SK-N-SH (cell line): ENCODE results near the gene SPAAR. TPM values are rescaled to one million over a fixed set of nuclear protein-coding genes. Genes with fewer than 3 reads are reported as not detected.
"Not testable (repeated sequence)": the region's sequence is repeated elsewhere in the genome, so short reads cannot be mapped to it uniquely, and the experiment has no call there.

ENCODE experiments used
- CTCF ChIA-PET: fragments of 300-600, 350-600 bp; formaldehyde crosslinking; extraction: SDS; loops from one replicate; lab custom pipeline; 2021; lab: Yijun Ruan, JAX
- POLR2A ChIA-PET: fragments of 350-600 bp; sonication (Branson Sonifier 250); formaldehyde crosslinking; extraction: SDS; loops from one replicate; lab custom pipeline; 2020; ENCODE audit warnings: antibody characterized with exemption, inconsistent platforms; lab: Yijun Ruan, JAX
- DNase-seq: peaks from one replicate; pipeline ENCODE4 v3.0.0; 2012
- H2AFZ ChIP-seq: fragments of 200-600 bp; sonication (generic); 2 replicates; pipeline ENCODE4 v1.8.1; 2016; ENCODE audit warnings: antibody characterized with exemption, mild to moderate bottlenecking, low read depth
- H3F3A ChIP-seq: fragments of 200-600 bp; sonication (generic); replicated peaks from 2 replicates; pipeline ENCODE3; 2016; ENCODE audit warnings: antibody characterized with exemption, mild to moderate bottlenecking; ENCODE audit not compliant: insufficient read depth
- H3K27ac ChIP-seq, 2 experiments: fragments of 200-500 bp in 1 of 2; fragments of 200-600 bp in 1 of 2; sonication (Bioruptor generic) in 1 of 2; sonication (generic), shearing (Covaris generic) in 1 of 2; 2 replicates each; pipeline versions ENCODE4 v1.5.1 to v1.6.1; 2014 to 2016; ENCODE audit warnings: low read depth in 2 of 2, inconsistent platforms in 1 of 2, low read length in 1 of 2, mild to moderate bottlenecking in 1 of 2, mixed read lengths in 1 of 2
- H3K27me3 ChIP-seq: fragments of 200-600 bp; sonication (generic), shearing (Covaris generic); 2 replicates; pipeline ENCODE4 v1.6.1; 2016; ENCODE audit warnings: mixed run types; ENCODE audit not compliant: insufficient read depth
- H3K36me3 ChIP-seq, 2 experiments: fragments of 200-500 bp in 1 of 2; fragments of 200-600 bp in 1 of 2; sonication (Bioruptor generic) in 1 of 2; sonication (generic) in 1 of 2; replicated peaks in 1 of 2; 2 replicates each; pipeline versions ENCODE3 to v1.5.1; 2014 to 2016; ENCODE audit warnings: low read length in 1 of 2, mild to moderate bottlenecking in 1 of 2; ENCODE audit not compliant: insufficient read depth in 2 of 2, control insufficient read depth in 1 of 2
- H3K4me1 ChIP-seq, 2 experiments: fragments of 200-500 bp in 1 of 2; fragments of 200-600 bp in 1 of 2; sonication (Bioruptor generic) in 1 of 2; sonication (generic), shearing (Covaris generic) in 1 of 2; 2 replicates each; pipeline versions ENCODE4 v1.5.1 to v1.6.1; 2014 to 2016; ENCODE audit warnings: low read depth in 1 of 2, low read length in 1 of 2, mixed run types in 1 of 2; ENCODE audit not compliant: insufficient read depth in 2 of 2, control insufficient read depth in 1 of 2
- H3K4me2 ChIP-seq: fragments of 200-600 bp; sonication (generic), shearing (Covaris generic); 2 replicates; pipeline ENCODE4 v1.6.1; 2017; ENCODE audit warnings: mixed run types
- H3K4me3 ChIP-seq, 2 experiments: fragments of 200-500 bp in 1 of 2; fragments of 200-600 bp in 1 of 2; sonication (Bioruptor generic) in 1 of 2; sonication (generic), shearing (Covaris generic) in 1 of 2; 2 replicates each; pipeline versions ENCODE4 v1.5.1 to v1.8.1; 2014 to 2016; ENCODE audit warnings: low read depth in 2 of 2, inconsistent platforms in 1 of 2, low read length in 1 of 2, mild to moderate bottlenecking in 1 of 2, mixed read lengths in 1 of 2, moderate library complexity in 1 of 2
- H3K79me2 ChIP-seq: fragments of 200-600 bp; sonication (generic); 2 replicates; pipeline ENCODE4 v1.8.1; 2017; ENCODE audit warnings: mild to moderate bottlenecking; ENCODE audit not compliant: insufficient read depth
- H3K9ac ChIP-seq: fragments of 200-600 bp; sonication (generic); 2 replicates; pipeline ENCODE4 v1.6.1; 2017; ENCODE audit warnings: mixed run types
- H3K9me2 ChIP-seq: fragments of 200-600 bp; sonication (generic); 2 replicates; pipeline ENCODE4 v1.6.1; 2017; ENCODE audit warnings: mixed run types
- H3K9me3 ChIP-seq: fragments of 200-600 bp; sonication (generic); 2 replicates; pipeline ENCODE4 v1.6.1; 2017; ENCODE audit warnings: mixed run types, mild to moderate bottlenecking, moderate library complexity
- H4K20me1 ChIP-seq: fragments of 200-600 bp; sonication (generic); 2 replicates; pipeline ENCODE4 v1.6.1; 2017; ENCODE audit warnings: mild to moderate bottlenecking, mixed run types; ENCODE audit not compliant: insufficient read depth
- CHD2 ChIP-seq: fragments of 150-350 bp; IDR thresholded peaks from 2 replicates; pipeline ENCODE4 v1.6.1; 2018; ENCODE audit warnings: low read length; ENCODE audit not compliant: partially characterized antibody
- ELF1 ChIP-seq: IDR thresholded peaks from 2 replicates; pipeline ENCODE4 v1.4.0; 2012
- EP300 ChIP-seq, 2 experiments: IDR thresholded peaks; 2 replicates each; pipeline versions ENCODE4 v1.4.0 to v1.6.1; 2012; ENCODE audit warnings: borderline replicate concordance in 1 of 2, low read depth in 1 of 2, low read length in 1 of 2
- EZH2phosphoT487 ChIP-seq: fragments of 200-600 bp; sonication (generic); IDR thresholded peaks from 2 replicates; pipeline ENCODE4 v1.6.1; 2017; ENCODE audit warnings: low read depth, mixed run types, mild to moderate bottlenecking, antibody characterized with exemption, moderate library complexity, borderline replicate concordance
- GABPA ChIP-seq: IDR thresholded peaks from 2 replicates; pipeline ENCODE4 v1.4.0; 2012; ENCODE audit warnings: low read depth, mild to moderate bottlenecking
- GATA2 ChIP-seq: sonication (generic); formaldehyde crosslinking; IDR thresholded peaks from 2 replicates; pipeline ENCODE4 v1.5.0; 2020; ENCODE audit warnings: mild to moderate bottlenecking, missing genetic modification reagents
- MXI1 ChIP-seq: IDR thresholded peaks from 2 replicates; pipeline ENCODE4 v1.6.1; 2012; ENCODE audit warnings: mild to moderate bottlenecking, low read depth, low read length, improper control_type of control experiment
- NFIC ChIP-seq: IDR thresholded peaks from 2 replicates; pipeline ENCODE4 v1.4.0; 2012; ENCODE audit warnings: borderline replicate concordance
- RAD21 ChIP-seq: IDR thresholded peaks from 2 replicates; pipeline ENCODE4 v1.6.1; 2012; ENCODE audit warnings: mild to moderate bottlenecking, low read length
- RFX5 ChIP-seq: IDR thresholded peaks from 2 replicates; pipeline ENCODE4 v1.6.1; 2012; ENCODE audit warnings: mild to moderate bottlenecking, improper control_type of control experiment, low read length
- RXRA ChIP-seq: IDR thresholded peaks from 2 replicates; pipeline ENCODE4 v1.4.0; 2012; ENCODE audit warnings: low read depth, mild to moderate bottlenecking, borderline replicate concordance
- TAF1 ChIP-seq: IDR thresholded peaks from 2 replicates; pipeline ENCODE4 v1.6.1; 2012; ENCODE audit warnings: low read depth, mild to moderate bottlenecking, low read length, moderate library complexity, borderline replicate concordance
- TCF12 ChIP-seq: IDR thresholded peaks from 2 replicates; pipeline ENCODE4 v1.4.0; 2012
- TEAD4 ChIP-seq: IDR thresholded peaks from 2 replicates; pipeline ENCODE4 v1.4.0; 2012; ENCODE audit warnings: mild to moderate bottlenecking, borderline replicate concordance; ENCODE audit not compliant: insufficient read depth
- USF2 ChIP-seq: fragments of 150-350 bp; IDR thresholded peaks from 2 replicates; pipeline ENCODE4 v1.6.1; 2017; ENCODE audit warnings: antibody characterized with exemption, low read length, low read depth, borderline replicate concordance
- WGBS: methylation state at CpG from one replicate; pipeline ENCODE4 v1.1.6; 2017; ENCODE audit warnings: low lambda C conversion rate; 5-methylcytosine and 5-hydroxymethylcytosine counted together
- polyA plus RNA-seq, 3 experiments: library from polyadenylated mRNA; depleted of rRNA; stranded (reverse); fragments of >200 nt; gene quantifications; 2 replicates each; pipeline ENCODE4 v1.2.3, GENCODE V29; 2012

Gene SPAAR
- polyA plus RNA-seq, 1 of the 3 experiments (the other 2 are of a cell fraction), result 0.13 TPM

- H3K4me3 ChIP-seq, result no peak overlapping the region
- TF ChIP-seq GATA2 (CRISPR knock-in tag) (no peak), RXRA (no peak), TCF12 (no peak), USF2 (no peak), EP300 (IDR thresholded peaks at IDR 0.05; ENCODE audit: borderline replicate concordance in 1 of 2, low read depth in 1 of 2, low read length in 1 of 2) (no peak), ELF1 (no peak), CHD2 (no peak), GABPA (no peak)
- H3K9me2 ChIP-seq, result no peaks in the 10 kb centered on the region
- no peak overlapping the region for H3K4me2 ChIP-seq
- H3K79me2 ChIP-seq, result no peaks in the 10 kb centered on the region
- H3K9ac ChIP-seq, result no peak overlapping the region
- no peak for DNase-seq
- H3K4me1 ChIP-seq, result no peaks in the 10 kb centered on the region
- POLR2A ChIA-PET, result no interaction called here
- no peak overlapping the region for H3K27ac ChIP-seq
- H3K9me3 ChIP-seq, result no peaks in the 10 kb centered on the region
- no peaks in the 10 kb centered on the region for H3K36me3 ChIP-seq
- 88% methylated on average over 2 of the region's 2 CpGs for WGBS
- CTCF ChIA-PET, result interaction anchor here (1.2 to 4.3 kb wide), 6 partner anchors 12 to 107 kb away, joined by 4 to 29 read pairs (median 12); no protein-coding TSS in a partner anchor
- no peak overlapping the region for H2AFZ ChIP-seq
- H4K20me1 ChIP-seq, result no peaks in the 10 kb centered on the region
- H3F3A ChIP-seq, result peaks cover 3% of the 10 kb centered on the region
- 0 out of 2 replicates have a peak, but pooled peaks cover 7% of the 10 kb centered on the region for H3K27me3 ChIP-seq
Measured at GRCh38 chr9:35896570-35896969, 12.7 kb upstream of the SPAAR start.

GRCh38 chr9:35897376-35898099 is 11.8 kb upstream of the SPAAR start:
- 76% methylated on average over 7 of the region's 7 CpGs for WGBS
- H3K9me2 ChIP-seq, POLR2A ChIA-PET, H3K4me1 ChIP-seq, H3K4me2 ChIP-seq, DNase-seq, H4K20me1 ChIP-seq, H3K27ac ChIP-seq, H3K4me3 ChIP-seq, H3F3A ChIP-seq, H3K9ac ChIP-seq, H3K36me3 ChIP-seq, H3K9me3 ChIP-seq, H2AFZ ChIP-seq, H3K79me2 ChIP-seq, H3K27me3 ChIP-seq: not testable (repeated sequence)
- CTCF ChIA-PET, result interaction anchor here (1.2 to 4.3 kb wide), 7 partner anchors 11 to 126 kb away, joined by 3 to 29 read pairs (median 5); no protein-coding TSS in a partner anchor

- H3F3A ChIP-seq, result peaks cover 5% of the 10 kb centered on the region
- H2AFZ ChIP-seq, result no peak overlapping the region
- H3K9me2 ChIP-seq, result no peaks in the 10 kb centered on the region
- no peaks in the 10 kb centered on the region for H3K4me1 ChIP-seq
- no peaks in the 10 kb centered on the region for H3K36me3 ChIP-seq
- no peak overlapping the region for H3K4me2 ChIP-seq
- no peak for TF ChIP-seq GATA2 (CRISPR knock-in tag)
- TF ChIP-seq EZH2phosphoT487, result no peak
- TF ChIP-seq TAF1, result no peak
- no peak for TF ChIP-seq RFX5
- no peak for TF ChIP-seq RXRA
- TF ChIP-seq TEAD4, result no peak
- no peak for TF ChIP-seq TCF12
- no peak for TF ChIP-seq MXI1
- no peak for TF ChIP-seq GABPA
- TF ChIP-seq NFIC, result no peak
- TF ChIP-seq RAD21, result no peak
- TF ChIP-seq CHD2, result no peak
- no peaks in the 10 kb centered on the region for H3K27me3 ChIP-seq
- H3K4me3 ChIP-seq, result no peak overlapping the region
- no peaks in the 10 kb centered on the region for H4K20me1 ChIP-seq
- ChIA-PET CTCF (interaction anchor here (0.6 to 2.9 kb wide), 8 partner anchors 13 to 431 kb away, joined by 3 to 19 read pairs (median 4); no protein-coding TSS in a partner anchor), POLR2A (no interaction called here)
- no peaks in the 10 kb centered on the region for H3K79me2 ChIP-seq
- H3K9ac ChIP-seq, result no peak overlapping the region
- DNase-seq, result no peak
- no peak overlapping the region for H3K27ac ChIP-seq
- H3K9me3 ChIP-seq, result no peaks in the 10 kb centered on the region
Measured at GRCh38 chr9:35898337-35898736, 11.0 kb upstream of the SPAAR start.
